Neural crest cell (in vitro differentiated cells): ENCODE data around the gene CEP104. TPM values are rescaled to one million over a fixed set of nuclear protein-coding genes. Genes with fewer than 3 reads are reported as not detected.
"Not testable (repeated sequence)": the region's sequence is repeated elsewhere in the genome, so short reads cannot be mapped to it uniquely, and the experiment has no call there.

Source experiments
- DNase-seq: peaks from one replicate; pipeline ENCODE4 v3.0.0; 2021; ENCODE audit warnings: low read depth, mixed read lengths, low spot score
- H3K27ac Mint-ChIP-seq: one replicate; pipeline ENCODE4 v1.8.0; 2021; ENCODE audit warnings: mild to moderate bottlenecking, mixed read lengths; ENCODE audit not compliant: unreplicated experiment
- H3K27me3 Mint-ChIP-seq: 2 replicates; pipeline ENCODE4 v1.8.0; 2021; ENCODE audit warnings: low read depth, mild to moderate bottlenecking, mixed read lengths
- H3K36me3 Mint-ChIP-seq: 2 replicates; pipeline ENCODE4 v1.8.0; 2021; ENCODE audit warnings: low read depth, mild to moderate bottlenecking, mixed read lengths
- H3K4me1 Mint-ChIP-seq: 2 replicates; pipeline ENCODE4 v1.8.0; 2021; ENCODE audit warnings: mixed read lengths
- H3K4me3 Mint-ChIP-seq: one replicate; pipeline ENCODE4 v1.8.0; 2021; ENCODE audit warnings: mild to moderate bottlenecking, mixed read lengths
- H3K9me3 Mint-ChIP-seq: 2 replicates; pipeline ENCODE4 v1.8.0; 2021; ENCODE audit warnings: mixed read lengths
- CTCF ChIP-seq: fragments of 200-600 bp; sonication (generic); conservative IDR thresholded peaks from 2 replicates; pipeline ENCODE4 v1.5.0; 2021; ENCODE audit warnings: antibody characterized with exemption, mild to moderate bottlenecking
- total RNA-seq: library from RNA; stranded (reverse); gene quantifications from 2 replicates; pipeline ENCODE4 v1.2.1, GENCODE V29; 2021

Gene CEP104
- total RNA-seq, 1 donor from 2014 or later, result 36.2 TPM

- no peak overlapping the region for H3K4me3 Mint-ChIP-seq
- H3K9me3 Mint-ChIP-seq, result peaks cover 5% of the 10 kb centered on the region
- H3K4me1 Mint-ChIP-seq, result peaks cover 3% of the 10 kb centered on the region
- peaks cover 2% of the 10 kb centered on the region for H3K36me3 Mint-ChIP-seq
- peaks cover 45% of the 10 kb centered on the region for H3K27me3 Mint-ChIP-seq
- no peak overlapping the region for H3K27ac Mint-ChIP-seq
- DNase-seq, result no peak
- TF ChIP-seq CTCF, result no peak
These were observed 52.9 kb downstream of the CEP104 start for GRCh38 chr1:3803905-3804626.

- H3K4me1 Mint-ChIP-seq, result peaks cover 13% of the 10 kb centered on the region
- not testable (repeated sequence) for DNase-seq, H3K9me3 Mint-ChIP-seq, H3K4me3 Mint-ChIP-seq, H3K36me3 Mint-ChIP-seq, H3K27ac Mint-ChIP-seq
- H3K27me3 Mint-ChIP-seq, result peaks cover 41% of the 10 kb centered on the region
These were observed 56.2 kb downstream of the CEP104 start for GRCh38 chr1:3800795-3801194.

GRCh38 chr1:3799976-3800685 is 56.9 kb downstream of the CEP104 start:
- Mint-ChIP-seq H3K27me3 (peaks cover 39% of the 10 kb centered on the region), H3K4me3 (peak overlapping the region; percentile 81), H3K9me3 (peaks cover 2% of the 10 kb centered on the region), H3K27ac (no peak overlapping the region), H3K4me1 (peaks cover 18% of the 10 kb centered on the region), H3K36me3 (peaks cover 2% of the 10 kb centered on the region)
- no peak for TF ChIP-seq CTCF
- DNase-seq, result no peak

GRCh38 chr1:3796215-3797061 is 60.6 kb downstream of the CEP104 start, which contains the start of gene LRRC47:
Gene LRRC47 (minus strand): TSS chr1:3796498. CDS start chr1:3796476, 22 bp downstream.
- H3K9me3 Mint-ChIP-seq, result peaks cover 2% of the 10 kb centered on the region
- peaks cover 2% of the 10 kb centered on the region for H3K36me3 Mint-ChIP-seq
- DNase-seq, result peak; percentile 72
- H3K4me1 Mint-ChIP-seq, result peaks cover 32% of the 10 kb centered on the region
- no peak for TF ChIP-seq CTCF
- H3K27ac Mint-ChIP-seq, result peak within 1 kb of the TSS; percentile 95
- peak within 1 kb of the TSS; percentile 96 for H3K4me3 Mint-ChIP-seq
- peaks cover 13% of the 10 kb centered on the region for H3K27me3 Mint-ChIP-seq

- Mint-ChIP-seq H3K9me3 (no peaks in the 10 kb centered on the region), H3K4me1 (peaks cover 29% of the 10 kb centered on the region)
- no peak for TF ChIP-seq CTCF
These were observed 61.4 kb downstream of the CEP104 start for GRCh38 chr1:3795453-3796214.

More at GRCh38 chr1:3795453-3796214, 61.4 kb downstream of the CEP104 start:
- Mint-ChIP-seq H3K36me3 (no peaks in the 10 kb centered on the region), H3K27ac (peak overlapping the region; percentile 0), H3K27me3 (peaks cover 5% of the 10 kb centered on the region), H3K4me3 (peak overlapping the region; percentile 86)
- no peak for DNase-seq
